ENCODE results near the gene SIX5.

Gene SIX5

DNA sequence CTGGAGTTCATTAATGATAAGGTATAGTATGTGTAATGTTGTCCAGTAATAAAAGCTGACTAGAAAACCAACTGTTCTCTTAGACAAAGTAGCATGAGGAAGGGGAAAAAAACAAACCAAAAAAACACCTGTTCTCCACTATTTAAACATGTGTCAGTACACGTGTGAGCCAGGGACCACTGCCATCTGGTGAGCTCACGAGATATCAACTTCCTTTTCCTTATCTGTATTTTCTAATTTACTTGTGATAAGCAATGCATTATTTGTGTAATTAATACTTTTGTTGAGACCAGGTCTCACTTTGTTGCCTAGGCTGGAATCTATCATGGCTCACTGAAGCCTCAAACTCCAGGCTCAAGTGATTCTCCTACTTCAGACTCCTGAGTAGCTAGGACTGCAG is 4.3 kb upstream of the SIX5 start:
- DNase-seq (ENCODE audit: low read depth in 2 of 2), result no peak

GRCh38 chr19:45772912-45773311 is 3.9 kb upstream of the SIX5 start:
- DNase-seq (ENCODE audit: low read depth in 2 of 2), result no peak

DNA sequence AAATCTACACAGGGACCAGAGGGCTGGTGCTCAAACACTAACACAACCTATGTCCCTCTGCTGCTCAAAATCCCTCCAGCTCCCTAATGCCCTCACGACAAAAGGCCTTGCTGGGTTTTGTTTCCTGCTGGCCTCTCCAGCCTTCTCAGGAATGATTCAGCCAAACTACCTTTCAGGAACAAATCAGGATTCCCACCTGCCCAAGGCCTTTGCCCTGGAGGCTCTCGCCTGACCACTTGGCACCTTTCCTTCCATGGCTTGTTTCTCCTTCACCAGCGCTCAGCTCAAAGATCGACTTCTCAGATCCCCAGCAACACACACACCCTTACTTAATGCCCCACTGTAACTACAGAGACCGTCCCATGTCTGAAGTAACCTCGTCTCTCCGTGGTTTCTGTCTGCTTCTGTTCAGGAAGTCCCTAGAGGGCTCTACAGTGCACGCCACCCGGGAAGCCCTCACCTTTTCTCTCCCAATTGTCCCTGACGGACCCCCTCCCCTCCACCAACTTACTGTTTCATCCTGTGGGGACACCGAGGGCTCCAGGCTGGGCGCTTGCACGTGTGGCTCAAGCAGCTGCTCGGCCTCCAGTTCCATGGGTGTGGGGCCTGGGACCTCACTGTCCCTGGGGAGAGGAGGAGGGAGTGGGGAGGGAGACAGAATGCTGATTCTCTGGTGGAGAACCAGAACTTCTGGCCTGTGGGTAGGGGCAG is 3.2 kb upstream of the SIX5 start:
- DNase-seq (ENCODE audit: low read depth in 2 of 2), result no peak

- no peak for DNase-seq (ENCODE audit: low read depth in 2 of 2)
Measured at GRCh38 chr19:45771311-45771933, 2.4 kb upstream of the SIX5 start.

DNA sequence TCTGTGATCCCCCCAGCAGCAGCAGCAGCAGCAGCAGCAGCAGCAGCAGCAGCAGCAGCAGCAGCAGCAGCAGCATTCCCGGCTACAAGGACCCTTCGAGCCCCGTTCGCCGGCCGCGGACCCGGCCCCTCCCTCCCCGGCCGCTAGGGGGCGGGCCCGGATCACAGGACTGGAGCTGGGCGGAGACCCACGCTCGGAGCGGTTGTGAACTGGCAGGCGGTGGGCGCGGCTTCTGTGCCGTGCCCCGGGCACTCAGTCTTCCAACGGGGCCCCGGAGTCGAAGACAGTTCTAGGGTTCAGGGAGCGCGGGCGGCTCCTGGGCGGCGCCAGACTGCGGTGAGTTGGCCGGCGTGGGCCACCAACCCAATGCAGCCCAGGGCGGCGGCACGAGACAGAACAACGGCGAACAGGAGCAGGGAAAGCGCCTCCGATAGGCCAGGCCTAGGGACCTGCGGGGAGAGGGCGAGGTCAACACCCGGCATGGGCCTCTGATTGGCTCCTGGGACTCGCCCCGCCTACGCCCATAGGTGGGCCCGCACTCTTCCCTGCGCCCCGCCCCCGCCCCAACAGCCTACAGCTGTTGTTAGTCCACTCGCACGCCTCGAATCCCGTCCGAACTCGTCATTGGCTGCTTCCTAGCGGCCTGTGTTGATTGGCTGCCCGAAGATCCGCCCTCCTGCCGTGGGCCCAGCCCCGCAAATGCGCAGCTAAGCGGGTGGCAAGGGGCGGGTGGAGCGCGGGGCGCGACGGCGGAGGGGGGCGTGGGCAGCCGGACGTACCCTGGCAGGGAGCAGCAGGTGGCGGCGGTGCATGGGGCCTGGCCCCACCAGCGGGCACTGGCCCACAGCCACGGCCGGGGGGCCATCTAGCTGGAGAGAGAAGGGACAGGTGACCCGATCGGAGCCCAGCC is 1.4 kb upstream of the SIX5 start:
- peak; percentile 81 to 82 for DNase-seq (ENCODE audit: low read depth in 2 of 2)

DNA sequence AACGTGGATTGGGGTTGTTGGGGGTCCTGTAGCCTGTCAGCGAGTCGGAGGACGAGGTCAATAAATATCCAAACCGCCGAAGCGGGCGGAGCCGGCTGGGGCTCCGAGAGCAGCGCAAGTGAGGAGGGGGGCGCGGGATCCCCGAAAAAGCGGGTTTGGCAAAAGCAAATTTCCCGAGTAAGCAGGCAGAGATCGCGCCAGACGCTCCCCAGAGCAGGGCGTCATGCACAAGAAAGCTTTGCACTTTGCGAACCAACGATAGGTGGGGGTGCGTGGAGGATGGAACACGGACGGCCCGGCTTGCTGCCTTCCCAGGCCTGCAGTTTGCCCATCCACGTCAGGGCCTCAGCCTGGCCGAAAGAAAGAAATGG is 754 bp upstream of the SIX5 start:
- no peak for DNase-seq (ENCODE audit: low read depth in 2 of 2)

DNA sequence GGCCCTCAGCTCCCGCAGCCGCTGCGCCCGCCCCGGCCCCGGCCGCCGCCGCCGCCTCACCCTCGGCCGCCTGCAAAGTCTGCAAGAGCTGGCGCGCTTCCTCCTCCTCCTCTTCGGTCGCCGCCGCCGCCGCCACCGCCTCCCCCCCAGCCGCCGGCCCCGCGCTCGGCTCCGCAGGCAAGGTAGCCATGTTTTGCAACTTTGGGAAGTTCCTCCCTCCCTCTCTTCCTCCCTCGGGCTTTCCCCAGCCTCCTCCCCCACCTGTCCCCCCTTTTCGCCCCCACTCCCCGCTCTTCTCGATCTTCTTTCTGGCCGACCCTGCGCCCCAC is 433 bp downstream of the SIX5 start:
- DNase-seq (ENCODE audit: low read depth in 2 of 2), result no peak

GRCh38 chr19:45767881-45768654 is 984 bp downstream of the SIX5 start:
- DNase-seq (ENCODE audit: low read depth in 2 of 2), result no peak

- DNase-seq (ENCODE audit: low read depth in 2 of 2), result no peak
Measured at GRCh38 chr19:45767410-45767880, 1.6 kb downstream of the SIX5 start.

- DNase-seq (ENCODE audit: low read depth in 2 of 2), result no peak
Measured at GRCh38 chr19:45766869-45767346, 2.1 kb downstream of the SIX5 start.

GRCh38 chr19:45766296-45766868 is 2.7 kb downstream of the SIX5 start:
- DNase-seq (ENCODE audit: low read depth in 2 of 2), result no peak

DNA sequence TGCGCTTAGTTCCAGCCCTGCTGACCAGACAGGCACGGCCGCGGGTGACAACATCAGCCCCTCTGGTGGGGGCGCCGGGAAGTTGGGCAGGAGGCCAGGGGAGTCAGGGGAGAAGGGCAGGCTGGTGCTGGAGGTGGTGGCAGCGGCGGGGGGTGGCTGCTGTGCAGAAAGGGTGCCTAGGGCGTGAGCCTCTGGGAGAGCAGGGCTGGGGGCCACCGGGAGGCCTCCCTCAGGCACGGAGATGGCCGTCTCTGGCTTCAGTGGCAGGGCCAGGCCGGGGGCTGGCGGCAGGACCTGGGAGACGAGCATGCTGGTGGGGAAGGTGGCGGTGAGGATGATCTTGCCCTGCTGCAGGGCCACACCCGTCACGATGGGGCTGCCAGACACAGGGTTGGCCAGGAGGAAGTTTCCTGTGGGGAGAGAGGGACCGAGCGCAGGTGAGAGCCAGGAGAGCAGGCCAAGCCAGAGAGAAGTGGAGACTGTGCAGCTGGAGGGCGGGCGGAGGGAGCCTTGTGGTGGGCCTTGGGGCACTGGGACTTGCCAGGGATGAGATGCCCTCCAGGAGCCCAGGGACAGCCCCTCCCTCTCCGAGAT is 3.3 kb downstream of the SIX5 start:
- DNase-seq (ENCODE audit: low read depth in 2 of 2), result no peak

- no peak for DNase-seq (ENCODE audit: low read depth in 2 of 2)
Measured at GRCh38 chr19:45764945-45765701, 3.9 kb downstream of the SIX5 start.

- DNase-seq (ENCODE audit: low read depth in 2 of 2), result no peak
Measured at GRCh38 chr19:45764475-45764874, 4.6 kb downstream of the SIX5 start.

DNA sequence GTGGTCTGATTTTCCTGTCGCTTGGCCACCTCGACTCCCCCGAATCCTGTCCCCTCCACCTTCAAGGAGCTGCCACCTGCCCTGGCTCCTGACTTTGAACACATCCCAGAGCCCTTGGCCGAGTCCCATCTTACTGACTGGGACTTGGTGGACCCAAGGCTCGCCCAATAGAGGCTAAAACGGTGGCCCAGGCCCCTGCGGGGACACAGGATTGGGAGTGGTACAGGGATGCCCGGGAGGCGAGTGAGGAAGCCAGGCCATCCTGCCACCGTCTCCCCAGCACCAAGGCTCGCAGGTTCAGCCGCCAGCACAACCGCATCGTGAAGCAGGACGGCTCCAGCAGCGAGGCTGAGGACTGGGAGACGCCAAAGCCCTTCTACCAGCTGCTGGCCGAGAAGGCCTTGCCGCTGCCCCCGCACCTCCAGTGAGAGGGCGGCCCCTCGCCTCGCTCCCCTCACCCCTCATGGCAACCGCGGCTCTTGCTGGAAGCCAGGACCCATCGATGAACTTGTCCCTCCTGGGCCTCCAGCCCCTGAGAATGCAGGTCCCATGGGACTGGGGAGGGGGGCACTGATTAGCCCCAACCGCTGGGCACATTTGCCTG is 5.3 kb downstream of the SIX5 start:
- no peak for DNase-seq (ENCODE audit: low read depth in 2 of 2)

GRCh38 chr19:45762870-45763631 is 6.0 kb downstream of the SIX5 start:
- DNase-seq (ENCODE audit: low read depth in 2 of 2), result no peak

DNA sequence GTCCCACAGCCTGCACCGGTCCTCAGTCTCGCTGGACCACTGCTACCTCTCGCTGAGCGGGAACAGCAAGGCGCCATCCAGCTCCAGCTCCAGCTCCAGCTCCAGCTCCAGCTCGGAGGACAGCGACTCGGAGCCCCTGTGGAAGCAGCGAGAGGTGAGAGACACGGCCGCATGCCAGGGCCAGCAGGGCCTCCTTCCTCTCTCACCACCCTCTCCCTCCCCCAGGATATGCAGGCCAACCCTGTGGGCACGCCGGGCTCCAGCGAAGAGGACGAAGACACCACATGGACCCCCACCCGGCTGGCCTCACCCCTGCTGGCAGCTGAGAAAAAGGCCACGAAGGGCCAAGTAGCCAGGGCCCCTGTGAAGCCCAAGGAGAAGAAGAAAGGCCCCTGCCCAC is 7.3 kb downstream of the SIX5 start:
- no peak for DNase-seq (ENCODE audit: low read depth in 2 of 2)

DNA sequence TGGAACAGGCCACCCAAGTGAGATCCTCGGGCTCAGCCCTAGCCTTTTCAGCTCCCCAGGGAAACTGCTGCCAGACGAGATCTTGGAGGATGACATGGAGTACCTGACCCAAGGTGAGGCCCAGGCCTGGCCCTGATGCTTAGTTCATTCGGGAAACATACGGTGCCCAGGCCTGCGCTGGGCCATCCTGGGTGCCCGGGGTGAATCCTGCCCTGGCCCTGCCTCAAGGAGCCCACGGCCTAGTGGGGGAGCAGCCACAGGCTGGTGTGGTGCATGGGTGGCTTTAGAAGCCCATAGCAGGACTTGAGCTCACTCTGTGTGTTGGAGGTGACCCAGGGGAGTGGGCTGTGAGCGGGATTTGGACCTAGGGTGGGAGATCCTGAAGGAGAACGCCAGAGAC is 10.1 kb downstream of the SIX5 start:
- DNase-seq (ENCODE audit: low read depth in 2 of 2), result no peak

DNA sequence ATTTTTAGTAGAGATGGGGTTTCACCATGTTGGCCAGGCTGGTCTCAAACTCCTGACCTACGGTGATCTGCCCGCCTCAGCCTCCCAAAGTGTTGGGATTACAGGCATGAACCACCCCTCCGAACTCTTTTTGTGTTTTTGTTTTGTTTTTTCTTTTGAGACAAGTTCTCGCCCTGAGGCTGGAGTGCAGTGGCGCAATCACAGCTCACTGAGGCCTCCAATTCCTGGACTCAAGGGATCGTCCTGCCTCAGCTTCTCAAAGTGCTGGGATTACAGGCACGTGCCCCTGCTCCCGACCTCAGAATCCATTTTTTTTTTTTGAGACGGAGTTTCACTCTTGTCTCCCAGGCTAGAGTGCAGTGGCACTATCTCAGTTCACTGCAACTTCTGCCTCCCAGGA is 11.4 kb downstream of the SIX5 start:
- DNase-seq (ENCODE audit: low read depth in 2 of 2), result no peak

All from activated CD4-positive, alpha-beta T cell treated with anti-CD3 and anti-CD28 coated beads for 24 hours (primary cell).